WTC11 (cell line): ENCODE measurements around the gene ZC3H8. TPM values are rescaled to one million over a fixed set of nuclear protein-coding genes. Genes with fewer than 3 reads are reported as not detected.

Source experiments
- AFF4 ChIP-seq: sonication (generic); formaldehyde crosslinking; IDR thresholded peaks from 2 replicates; pipeline ENCODE4 v1.8.1; 2023; ENCODE audit warnings: mild to moderate bottlenecking, missing genetic modification reagents, borderline replicate concordance
- HMGA2 ChIP-seq: fragments of 250-450 bp; sonication (Bioruptor Pico); IDR thresholded peaks from 2 replicates; pipeline ENCODE4 v1.4.0; 2021; ENCODE audit warnings: mild to moderate bottlenecking, moderate library complexity
- HMGXB4 ChIP-seq: sonication (generic); formaldehyde crosslinking; IDR thresholded peaks from 2 replicates; pipeline ENCODE4 v1.8.1; 2023; ENCODE audit warnings: mild to moderate bottlenecking, moderate library complexity, missing genetic modification reagents
- OVOL2 ChIP-seq: fragments of 250-450 bp; sonication (Bioruptor Pico); IDR thresholded peaks from 2 replicates; pipeline ENCODE4 v1.9.0; 2021; ENCODE audit warnings: mild to moderate bottlenecking, borderline replicate concordance
- RELA ChIP-seq: sonication (generic); formaldehyde crosslinking; IDR thresholded peaks from 2 replicates; pipeline ENCODE4 v1.8.1; 2022; ENCODE audit warnings: missing genetic modification reagents, mild to moderate bottlenecking, borderline replicate concordance
- ZNF138 ChIP-seq: sonication (generic); formaldehyde crosslinking; conservative IDR thresholded peaks from 2 replicates; pipeline ENCODE4 v1.8.1; 2022; ENCODE audit warnings: mild to moderate bottlenecking, moderate library complexity, missing genetic modification reagents
- ZNF232 ChIP-seq: sonication (generic); formaldehyde crosslinking; IDR thresholded peaks from 2 replicates; pipeline ENCODE4 v1.8.0; 2022; ENCODE audit warnings: mild to moderate bottlenecking, missing genetic modification reagents
- total RNA-seq: library from RNA; stranded (reverse); gene quantifications from 3 replicates; pipeline ENCODE4 v1.2.3, GENCODE V29; 2021

Gene ZC3H8
- total RNA-seq, 1 experiment from 2014 or later, result 5.7 TPM

DNA sequence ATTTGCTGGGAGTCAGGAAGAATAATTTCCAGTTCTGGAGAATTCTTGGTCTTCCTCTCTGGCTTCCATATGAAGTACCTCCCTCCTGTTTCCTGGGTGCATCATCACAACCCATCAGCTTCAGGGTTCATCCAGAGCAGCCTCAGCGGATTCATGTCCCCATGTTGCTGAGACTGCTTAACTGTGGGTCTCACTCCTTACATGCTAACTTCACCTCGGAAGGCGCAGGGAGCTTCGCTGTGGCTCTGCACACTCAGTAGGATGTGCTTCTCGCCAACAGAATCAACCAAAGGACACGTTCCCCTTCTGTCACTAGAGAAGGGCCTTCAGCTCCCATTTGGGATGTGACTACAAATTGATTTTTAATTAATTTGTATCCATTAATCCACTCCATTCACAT is 92.5 kb downstream of the ZC3H8 start (continued):
- TF ChIP-seq RELA (CRISPR knock-in tag) (no peak), OVOL2 (CRISPR knock-in tag) (no peak), ZNF138 (no peak), HMGXB4 (CRISPR knock-in tag) (no peak), ZNF232 (no peak), HMGA2 (no peak), AFF4 (CRISPR knock-in tag) (no peak)

Other genes starting within 250 kb of the ZC3H8 start
- gene TMEM87B, start 199.8 kb downstream of the ZC3H8 start, total RNA-seq, result 9.0 to 12.5 TPM (median 10.6 TPM) in 3 replicates
- gene FBLN7, start 116.7 kb downstream of the ZC3H8 start, total RNA-seq, result 0.55 to 0.96 TPM (median 0.80 TPM) in 3 replicates
- 10.0 to 13.0 TPM (median 11.8 TPM) in 3 replicates for gene ZC3H6, start 20.6 kb upstream of the ZC3H8 start, total RNA-seq
- gene RGPD8, start 178.6 kb upstream of the ZC3H8 start, total RNA-seq, result 8.3 to 8.9 TPM (median 8.3 TPM) in 3 replicates
- 39.9 to 44.2 TPM (median 42.4 TPM) in 3 replicates for gene TTL, start 227.1 kb upstream of the ZC3H8 start, total RNA-seq